Chondrocyte (in vitro differentiated cells): Measurements from ENCODE around the gene COX14. TPM values are rescaled to one million over a fixed set of nuclear protein-coding genes. Genes with fewer than 3 reads are reported as not detected.

ENCODE experiments used
- DNase-seq: peaks from one replicate; pipeline ENCODE4 v3.0.0; 2021; ENCODE audit warnings: mixed read lengths, low spot score
- H3K27ac Mint-ChIP-seq: one replicate; pipeline ENCODE4 v1.8.0; 2021; ENCODE audit warnings: mild to moderate bottlenecking, moderate library complexity, mixed read lengths; ENCODE audit not compliant: unreplicated experiment
- H3K27me3 Mint-ChIP-seq: 2 replicates; pipeline ENCODE4 v1.8.0; 2021; ENCODE audit warnings: low read depth, mixed read lengths
- H3K36me3 Mint-ChIP-seq: 2 replicates; pipeline ENCODE4 v1.8.0; 2021; ENCODE audit warnings: low read depth, mixed read lengths
- H3K4me1 Mint-ChIP-seq: 2 replicates; pipeline ENCODE4 v1.8.0; 2021; ENCODE audit warnings: low read depth, mild to moderate bottlenecking, mixed read lengths
- H3K4me3 Mint-ChIP-seq: one replicate; pipeline ENCODE4 v1.8.0; 2021; ENCODE audit warnings: mild to moderate bottlenecking, moderate library complexity, mixed read lengths; ENCODE audit not compliant: unreplicated experiment
- H3K9me3 Mint-ChIP-seq: 2 replicates; pipeline ENCODE4 v1.8.0; 2021; ENCODE audit warnings: low read depth, mixed read lengths
- total RNA-seq: library from RNA; stranded (reverse); gene quantifications from 3 replicates; pipeline ENCODE4 v1.2.1, GENCODE V29; 2021
- TF ChIP-seq, protein P1 (sequence below): fragments of 200-600 bp; sonication (generic); IDR thresholded peaks from 2 replicates; pipeline ENCODE4 v1.5.0; 2021; ENCODE audit warnings: antibody characterized with exemption, mild to moderate bottlenecking, moderate library complexity

The COX14 gene
- total RNA-seq, 1 donor from 2014 or later: 44.7 TPM

DNA sequence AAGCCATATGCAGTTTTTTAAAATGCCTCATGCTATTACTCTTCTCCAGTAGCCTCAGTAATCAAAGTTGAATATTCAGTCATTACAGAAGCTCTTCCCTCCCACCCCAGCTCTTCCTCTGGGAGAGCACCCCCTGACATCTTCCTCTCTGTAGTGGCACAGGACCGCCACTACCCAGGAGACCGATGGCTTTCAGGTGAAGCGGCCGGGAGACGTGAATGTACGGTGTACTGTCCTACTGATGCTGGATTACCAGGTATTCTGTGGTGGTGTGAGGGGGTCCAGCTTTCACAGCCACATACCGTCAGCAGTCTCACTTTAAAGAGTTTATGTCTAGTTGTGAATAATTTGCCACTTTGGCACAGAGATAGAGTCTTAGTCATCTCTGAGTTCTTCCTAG lies 22.3 kb upstream of the COX14 start:
- no peak overlapping the region for H3K27ac Mint-ChIP-seq
- no peaks in the 10 kb centered on the region for H3K27me3 Mint-ChIP-seq
- H3K4me3 Mint-ChIP-seq: no peak overlapping the region
- peaks cover 39% of the 10 kb centered on the region for H3K4me1 Mint-ChIP-seq
- TF ChIP-seq, protein P1, sequence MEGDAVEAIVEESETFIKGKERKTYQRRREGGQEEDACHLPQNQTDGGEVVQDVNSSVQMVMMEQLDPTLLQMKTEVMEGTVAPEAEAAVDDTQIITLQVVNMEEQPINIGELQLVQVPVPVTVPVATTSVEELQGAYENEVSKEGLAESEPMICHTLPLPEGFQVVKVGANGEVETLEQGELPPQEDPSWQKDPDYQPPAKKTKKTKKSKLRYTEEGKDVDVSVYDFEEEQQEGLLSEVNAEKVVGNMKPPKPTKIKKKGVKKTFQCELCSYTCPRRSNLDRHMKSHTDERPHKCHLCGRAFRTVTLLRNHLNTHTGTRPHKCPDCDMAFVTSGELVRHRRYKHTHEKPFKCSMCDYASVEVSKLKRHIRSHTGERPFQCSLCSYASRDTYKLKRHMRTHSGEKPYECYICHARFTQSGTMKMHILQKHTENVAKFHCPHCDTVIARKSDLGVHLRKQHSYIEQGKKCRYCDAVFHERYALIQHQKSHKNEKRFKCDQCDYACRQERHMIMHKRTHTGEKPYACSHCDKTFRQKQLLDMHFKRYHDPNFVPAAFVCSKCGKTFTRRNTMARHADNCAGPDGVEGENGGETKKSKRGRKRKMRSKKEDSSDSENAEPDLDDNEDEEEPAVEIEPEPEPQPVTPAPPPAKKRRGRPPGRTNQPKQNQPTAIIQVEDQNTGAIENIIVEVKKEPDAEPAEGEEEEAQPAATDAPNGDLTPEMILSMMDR: no peak
- DNase-seq: peak; percentile 43
- no peaks in the 10 kb centered on the region for H3K9me3 Mint-ChIP-seq
- peaks cover 36% of the 10 kb centered on the region for H3K36me3 Mint-ChIP-seq

DNA sequence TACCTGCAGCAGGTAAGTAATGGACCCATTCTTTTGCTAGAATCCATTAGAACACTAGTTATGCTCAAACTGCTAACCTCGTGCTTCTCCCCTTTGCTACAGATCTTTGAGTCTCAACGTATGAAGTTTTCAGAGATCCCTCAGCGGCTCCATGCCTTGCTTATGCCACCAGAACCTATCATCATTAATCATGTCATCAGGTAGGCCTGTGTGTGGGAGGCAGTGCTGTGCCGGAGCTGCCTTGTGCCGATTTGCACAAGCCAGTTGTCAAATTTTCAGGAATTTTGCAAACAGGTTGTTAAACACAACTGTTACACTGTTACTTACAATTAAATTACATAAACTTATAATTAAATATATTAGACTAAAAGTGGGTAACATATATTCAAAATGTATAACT lies 21.6 kb upstream of the COX14 start:
- Mint-ChIP-seq H3K9me3 (no peaks in the 10 kb centered on the region), H3K4me1 (peaks cover 36% of the 10 kb centered on the region), H3K36me3 (peaks cover 40% of the 10 kb centered on the region), H3K27me3 (no peaks in the 10 kb centered on the region), H3K4me3 (no peak overlapping the region), H3K27ac (no peak overlapping the region)
- TF ChIP-seq, protein P1: no peak
- no peak for DNase-seq

GRCh38 chr12:50097952-50098351 lies 14.1 kb upstream of the COX14 start:
- no peak overlapping the region for H3K27ac Mint-ChIP-seq
- H3K36me3 Mint-ChIP-seq: peaks cover 51% of the 10 kb centered on the region
- H3K9me3 Mint-ChIP-seq: no peaks in the 10 kb centered on the region
- DNase-seq: no peak
- H3K4me1 Mint-ChIP-seq: peaks cover 7% of the 10 kb centered on the region
- H3K4me3 Mint-ChIP-seq: no peak overlapping the region
- TF ChIP-seq, protein P1: no peak
- no peaks in the 10 kb centered on the region for H3K27me3 Mint-ChIP-seq

DNA sequence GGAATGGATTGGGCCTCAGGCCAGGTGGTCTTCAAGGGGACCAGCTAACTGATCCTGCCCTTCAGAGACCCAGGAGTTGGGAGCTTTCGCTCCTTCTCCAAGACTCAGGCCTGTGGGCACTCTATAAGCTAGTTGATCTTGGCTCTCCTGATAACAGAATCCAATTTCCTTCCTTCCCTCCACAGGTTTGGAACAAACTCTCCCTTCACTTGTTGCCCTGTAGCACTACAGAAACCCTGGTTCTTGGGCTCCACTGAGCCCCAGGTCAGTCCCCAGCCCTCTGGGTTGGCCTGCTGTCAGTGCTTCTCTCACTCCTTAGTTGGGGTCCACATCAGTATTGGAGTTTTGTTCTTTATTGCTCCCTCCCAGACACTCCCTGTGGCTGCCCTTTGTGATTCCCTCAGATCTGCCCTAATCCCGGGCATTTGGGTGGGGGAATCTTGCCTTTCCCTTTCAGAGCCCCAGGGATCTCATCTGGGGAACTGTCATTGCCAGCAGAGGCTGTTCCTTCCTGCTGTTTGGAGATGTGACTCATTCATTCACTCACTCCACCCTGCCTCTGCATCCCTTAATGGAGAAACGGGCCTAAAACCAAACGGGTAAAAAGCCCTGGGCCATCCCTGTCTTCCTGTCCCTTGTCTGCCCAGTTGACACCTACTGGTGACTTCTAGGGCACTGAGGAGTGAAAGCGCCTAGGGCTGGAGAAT lies 12.6 kb upstream of the COX14 start:
- Mint-ChIP-seq H3K27me3 (no peaks in the 10 kb centered on the region), H3K36me3 (peaks cover 44% of the 10 kb centered on the region), H3K27ac (peak overlapping the region; percentile 62), H3K9me3 (no peaks in the 10 kb centered on the region), H3K4me1 (peaks cover 11% of the 10 kb centered on the region), H3K4me3 (no peak overlapping the region)
- TF ChIP-seq, protein P1: no peak
- DNase-seq: no peak

- TF ChIP-seq, protein P1: no peak
- peaks cover 11% of the 10 kb centered on the region for H3K4me1 Mint-ChIP-seq
- no peak for DNase-seq
- no peak overlapping the region for H3K27ac Mint-ChIP-seq
- peaks cover 36% of the 10 kb centered on the region for H3K36me3 Mint-ChIP-seq
- H3K27me3 Mint-ChIP-seq: no peaks in the 10 kb centered on the region
- H3K4me3 Mint-ChIP-seq: no peak overlapping the region
- H3K9me3 Mint-ChIP-seq: no peaks in the 10 kb centered on the region
Measured at GRCh38 chr12:50100561-50100960, 11.5 kb upstream of the COX14 start.
